Activated effector memory CD4-positive, alpha-beta T cell treated with Interleukin-2 at 50 U/mL for 16 hours (primary cell): ENCODE measurements around the gene DOCK9.
"Not testable (repeated sequence)": the region's sequence is repeated elsewhere in the genome, so short reads cannot be mapped to it uniquely, and the experiment has no call there.

Source experiments
- DNase-seq: peaks from one replicate; pipeline ENCODE4 v3.0.0-alpha.2; 2020

DOCK9 gene

DNA sequence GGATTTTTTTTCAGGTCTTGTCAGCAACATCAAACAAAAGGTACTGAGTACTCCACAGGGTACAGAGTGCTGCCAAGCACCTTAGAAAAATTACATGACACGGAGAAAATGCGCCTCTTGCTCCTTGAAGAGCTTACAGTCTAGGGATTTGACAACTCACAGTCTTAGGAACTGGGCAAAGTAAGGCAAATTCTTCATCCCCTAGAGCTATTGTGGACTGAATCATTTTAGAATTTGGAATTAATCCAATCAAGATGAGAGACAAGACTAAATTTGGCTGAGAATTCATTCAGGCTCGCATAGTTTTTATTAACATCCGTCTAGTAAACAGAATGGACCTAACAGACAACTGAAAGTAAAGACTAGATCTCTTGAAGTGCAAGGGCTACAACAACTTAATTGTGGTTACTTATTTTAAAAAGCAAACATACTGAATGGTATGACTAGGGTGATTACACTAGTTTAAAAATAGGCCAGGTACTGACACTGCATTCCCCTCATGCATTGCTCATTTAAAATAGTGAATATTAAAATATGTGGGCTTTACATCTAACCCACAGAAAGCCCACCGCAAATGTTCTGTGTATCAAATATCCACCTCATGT is 165.6 kb downstream of the DOCK9 start:
- DNase-seq, result not testable (repeated sequence)

- DNase-seq, result no peak
Measured at GRCh38 chr13:98810746-98811145, 167.1 kb downstream of the DOCK9 start.

DNA sequence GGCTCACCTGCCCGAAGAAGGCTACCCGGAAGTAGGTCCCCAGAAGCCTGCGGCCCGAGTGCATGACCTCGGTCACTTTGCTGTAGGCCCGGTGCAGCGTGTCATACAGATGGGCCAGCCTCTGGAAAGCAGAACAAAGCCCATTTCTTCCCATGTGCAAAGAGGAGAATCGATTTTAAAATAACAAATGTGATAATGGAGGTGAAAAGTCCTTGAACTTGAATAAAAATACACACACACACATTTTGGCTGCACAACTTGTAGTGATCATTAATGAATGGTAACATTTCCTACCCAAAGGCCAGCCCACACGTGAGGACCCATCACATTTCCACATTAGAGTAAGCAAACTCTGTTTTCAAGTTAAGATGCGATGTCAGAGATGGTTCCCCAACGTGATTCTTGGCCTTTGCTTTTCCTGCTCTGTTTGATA is 168.5 kb downstream of the DOCK9 start:
- DNase-seq, result no peak

DNA sequence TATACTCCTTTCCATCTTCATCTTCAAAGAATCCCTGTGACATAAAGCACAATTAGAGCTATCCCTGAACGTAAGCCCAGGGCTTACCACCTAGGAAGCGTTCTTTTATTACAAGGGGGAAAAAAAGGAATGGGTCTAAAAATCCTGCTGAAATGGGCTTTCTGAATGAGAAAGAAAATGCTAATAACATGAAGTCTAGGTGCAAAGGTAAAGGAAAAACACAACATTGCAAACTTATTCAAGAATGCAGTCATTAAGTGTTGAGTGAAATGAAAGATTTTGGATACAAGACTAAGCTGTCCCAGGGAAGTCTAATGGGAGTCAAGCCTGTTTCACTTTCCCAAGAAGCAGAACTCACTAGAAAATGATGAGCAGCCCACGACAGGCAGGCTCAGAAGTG is 170.1 kb downstream of the DOCK9 start:
- no peak for DNase-seq

- no peak for DNase-seq
Measured at GRCh38 chr13:98804336-98804855, 173.5 kb downstream of the DOCK9 start.

DNA sequence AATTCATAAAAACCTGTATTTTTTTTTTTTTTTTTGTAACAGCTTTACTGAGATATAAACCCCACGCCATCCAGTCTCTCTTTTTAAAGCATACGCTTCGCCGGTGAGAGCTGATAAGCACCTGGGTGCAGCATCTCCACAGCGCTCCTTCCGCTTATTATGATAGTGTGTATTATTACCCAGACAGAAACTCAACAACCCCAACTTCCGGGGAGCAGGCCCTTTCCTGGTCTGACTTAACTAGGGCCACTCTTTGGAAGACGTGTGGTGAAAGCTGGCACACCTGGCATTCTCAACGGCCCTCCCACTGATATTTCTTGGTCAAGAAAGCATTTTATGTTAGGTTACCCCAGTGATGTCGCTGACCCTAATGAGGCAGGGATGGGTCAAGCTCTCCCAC is 173.9 kb downstream of the DOCK9 start:
- DNase-seq, result no peak

GRCh38 chr13:98803111-98803561 is 174.7 kb downstream of the DOCK9 start:
- DNase-seq, result no peak

GRCh38 chr13:98802559-98802958 is 175.3 kb downstream of the DOCK9 start:
- no peak for DNase-seq

DNA sequence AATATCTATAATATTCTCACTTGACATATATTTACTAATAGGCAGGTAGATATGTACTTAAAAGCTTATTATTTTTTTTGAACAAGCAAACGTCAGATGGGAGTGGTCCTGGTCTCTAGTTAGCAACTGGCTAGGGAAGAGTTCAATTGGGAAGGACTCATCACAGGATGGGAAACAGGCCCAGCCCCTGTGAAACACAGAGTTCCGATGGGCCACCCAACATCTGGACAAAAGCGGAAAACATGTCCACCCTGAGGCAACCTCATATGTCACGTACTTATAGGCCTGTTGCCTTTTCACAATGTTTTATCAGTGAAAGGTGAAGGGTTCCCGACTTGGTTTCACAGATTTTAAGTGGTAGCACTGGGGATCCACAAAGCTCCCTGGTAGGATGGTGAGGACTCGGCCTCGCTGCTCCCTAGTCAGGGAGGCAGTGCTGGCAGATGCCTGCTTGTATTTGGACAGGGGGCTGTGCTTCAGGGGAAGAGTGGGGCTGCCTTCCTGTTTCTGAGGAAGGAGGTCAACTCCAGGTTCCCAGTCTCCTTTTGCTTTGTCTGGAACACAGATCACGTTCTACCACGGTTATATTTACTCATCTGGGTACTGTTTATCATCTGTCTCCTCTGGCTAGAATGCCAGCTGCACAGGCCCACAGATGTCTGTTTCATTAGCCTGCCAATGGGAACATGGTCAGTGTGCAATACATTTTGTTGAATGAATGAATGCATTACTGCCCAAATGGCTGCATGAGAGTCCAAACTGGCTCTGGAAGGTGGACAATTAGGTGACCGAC is 176.0 kb downstream of the DOCK9 start:
- no peak for DNase-seq

- no peak for DNase-seq
Measured at GRCh38 chr13:98800078-98800477, 177.8 kb downstream of the DOCK9 start.

GRCh38 chr13:98798849-98799645 is 178.8 kb downstream of the DOCK9 start:
- DNase-seq, result no peak

GRCh38 chr13:98797456-98797855 is 180.4 kb downstream of the DOCK9 start:
- no peak for DNase-seq

DNA sequence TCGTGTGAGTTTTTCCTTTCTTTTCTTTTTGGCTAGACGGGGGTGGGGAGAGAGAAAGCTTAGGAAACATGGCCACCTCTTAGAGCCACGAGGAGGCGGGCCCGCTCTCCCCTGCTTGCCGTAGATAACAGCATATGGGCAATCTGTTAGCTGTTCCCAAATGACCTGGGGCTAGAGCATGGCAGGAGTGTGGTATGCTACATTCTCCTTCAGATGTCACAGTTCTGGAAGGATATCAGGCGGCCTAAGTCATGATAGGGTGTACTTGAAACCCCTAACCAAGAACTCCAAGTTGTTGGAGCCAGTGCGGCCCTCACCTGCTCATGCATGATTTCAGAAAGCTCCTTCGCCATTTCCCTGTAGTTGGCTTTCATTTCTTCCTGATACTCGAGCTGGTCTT is 181.1 kb downstream of the DOCK9 start:
- no peak for DNase-seq

DNA sequence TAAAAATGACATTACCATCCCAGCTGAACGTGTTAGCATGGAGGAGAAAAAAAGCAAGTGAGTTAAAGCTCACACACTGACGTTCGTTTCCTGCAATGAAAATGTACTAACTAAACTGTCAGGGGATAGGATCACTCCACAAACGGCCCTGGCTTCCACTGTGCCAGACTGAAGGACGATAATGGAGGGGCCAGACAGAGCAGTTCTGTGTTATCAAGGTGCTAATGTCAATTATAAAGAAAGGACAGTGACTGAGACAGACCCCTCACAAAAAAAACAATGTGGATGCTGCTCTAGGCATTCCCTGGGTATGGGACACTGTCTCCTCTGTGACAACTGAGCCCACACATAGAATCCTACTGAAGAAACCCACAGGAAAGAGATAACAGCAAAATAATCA is 181.7 kb downstream of the DOCK9 start:
- no peak for DNase-seq

- no peak for DNase-seq
Measured at GRCh38 chr13:98795220-98795619, 182.6 kb downstream of the DOCK9 start.

DNA sequence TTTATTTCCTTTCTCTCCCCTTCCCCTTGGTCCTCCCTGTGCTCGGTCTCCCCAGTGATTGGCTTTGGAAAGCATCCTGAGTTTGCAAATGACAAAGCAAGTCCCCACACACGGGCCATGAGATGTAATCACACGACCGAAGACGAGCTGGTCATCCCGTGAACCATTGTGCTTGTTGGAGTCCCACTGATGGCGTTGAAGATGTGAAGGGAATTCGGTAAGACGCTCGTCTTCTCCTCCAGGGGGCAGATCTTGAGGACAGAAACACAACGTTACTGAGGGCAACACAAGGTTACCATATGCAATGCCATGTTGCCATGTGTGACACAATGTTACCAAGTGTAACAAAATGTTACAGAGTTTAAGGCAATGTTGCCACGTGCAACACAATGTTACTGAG is 183.4 kb downstream of the DOCK9 start:
- no peak for DNase-seq

GRCh38 chr13:98792785-98793495 is 184.9 kb downstream of the DOCK9 start:
- no peak for DNase-seq

DNA sequence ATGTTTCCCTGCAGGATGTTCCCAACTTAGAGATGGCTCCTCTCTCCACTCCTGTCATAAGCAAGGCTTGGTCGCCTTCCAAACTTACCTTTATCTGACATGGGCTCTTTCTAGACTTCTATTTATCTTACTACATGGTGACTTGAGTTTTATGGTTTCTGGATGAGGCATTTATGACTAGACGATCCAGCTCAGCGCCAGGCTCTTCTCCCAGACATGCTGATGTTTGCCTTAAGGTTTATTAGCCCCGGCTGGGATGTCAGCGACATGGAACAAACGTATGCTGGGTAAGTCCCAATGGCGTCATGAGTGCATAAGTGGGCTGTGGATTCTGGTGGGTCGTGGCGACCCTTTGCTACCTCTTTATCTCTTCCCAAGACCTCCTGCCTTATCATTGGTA is 185.5 kb downstream of the DOCK9 start:
- DNase-seq, result no peak

DNA sequence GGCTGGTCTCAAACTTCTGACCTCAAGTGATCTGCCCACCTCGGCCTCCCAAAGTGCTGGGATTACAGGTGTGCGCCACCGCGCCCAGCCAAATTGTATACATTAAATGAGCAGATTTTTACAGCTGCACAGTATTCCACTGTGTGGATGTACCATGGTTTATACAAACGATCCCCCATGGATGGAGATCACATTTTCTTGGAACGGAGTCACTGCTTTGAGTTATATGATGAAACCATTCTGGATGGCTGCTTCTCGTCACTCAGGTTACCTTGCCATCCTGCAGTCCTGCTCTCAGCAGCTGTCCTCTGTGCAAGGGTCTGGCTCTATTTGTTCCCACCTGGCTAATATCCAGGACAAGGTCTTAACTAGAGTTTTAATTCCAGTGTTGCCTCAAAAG is 186.3 kb downstream of the DOCK9 start:
- no peak for DNase-seq

- no peak for DNase-seq
Measured at GRCh38 chr13:98787996-98788395, 189.9 kb downstream of the DOCK9 start.

- no peak for DNase-seq
Measured at GRCh38 chr13:98787173-98787572, 190.7 kb downstream of the DOCK9 start.

DNA sequence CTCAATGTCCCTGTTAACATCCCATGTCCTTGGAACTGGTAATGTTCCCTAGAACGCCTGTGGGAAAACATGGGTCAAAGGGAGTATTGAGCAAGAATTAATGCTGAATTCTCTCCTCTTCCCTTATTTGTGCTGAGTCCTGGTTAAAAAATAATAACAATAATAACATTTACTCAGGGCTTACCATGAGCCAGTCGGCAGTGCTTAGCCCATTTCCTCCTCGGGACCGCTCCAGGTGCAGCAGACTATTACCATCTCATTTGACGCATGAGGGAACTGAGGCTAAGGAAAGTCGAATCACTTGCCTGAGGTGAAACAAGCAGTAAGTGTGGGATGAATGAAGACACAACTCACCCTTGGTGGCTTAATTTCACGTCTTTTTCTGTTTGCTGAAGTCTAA is 191.8 kb downstream of the DOCK9 start:
- DNase-seq, result no peak

DNA sequence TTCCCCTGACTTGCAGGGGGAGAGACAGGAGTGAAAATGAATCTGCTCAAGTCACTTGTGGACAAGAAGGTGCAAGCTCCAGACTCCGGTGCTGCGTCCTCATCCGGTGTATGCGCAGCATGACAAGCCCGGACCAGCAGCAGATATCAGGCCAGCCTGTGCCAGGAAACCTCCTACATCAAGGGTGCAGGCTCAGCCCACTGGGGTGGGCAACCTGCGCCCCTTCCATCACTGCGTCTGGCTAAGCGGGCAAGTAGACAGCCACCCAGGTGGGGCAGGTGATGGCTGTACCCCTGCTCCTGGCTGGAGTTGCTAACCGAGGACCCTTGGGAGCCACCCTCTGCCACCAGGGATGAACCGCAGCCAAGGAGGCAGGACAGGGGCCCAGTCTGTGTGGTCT is 192.5 kb downstream of the DOCK9 start:
- no peak for DNase-seq
